Measurements from ENCODE around the gene WDR83. TPM values are rescaled to one million over a fixed set of nuclear protein-coding genes. Genes with fewer than 3 reads are reported as not detected.
"Not testable (repeated sequence)": the region's sequence is repeated elsewhere in the genome, so short reads cannot be mapped to it uniquely, and the experiment has no call there.

Gene WDR83
- total RNA-seq, 1 donor from 2014 or later, result 16.3 TPM

GRCh38 chr19:12711187-12711586 is 44.6 kb downstream of the WDR83 start:
- H3K36me3 Mint-ChIP-seq (ENCODE audit: unreplicated experiment), result no peaks in the 10 kb centered on the region
- no peak overlapping the region for H3K27ac Mint-ChIP-seq (ENCODE audit: unreplicated experiment)
- H3K4me3 Mint-ChIP-seq (ENCODE audit: unreplicated experiment), result no peak overlapping the region
- H3K27me3 Mint-ChIP-seq (ENCODE audit: unreplicated experiment), result no peaks in the 10 kb centered on the region
- H3K4me1 Mint-ChIP-seq (ENCODE audit: low read depth, unreplicated experiment), result no peaks in the 10 kb centered on the region
- DNase-seq, result no peak
- TF ChIP-seq CTCF (IDR thresholded peaks at IDR 0.05; ENCODE audit: partially characterized antibody, unreplicated experiment), result no peak
- H3K9me3 Mint-ChIP-seq (ENCODE audit: unreplicated experiment), result no peaks in the 10 kb centered on the region

- not testable (repeated sequence) for H3K4me3 Mint-ChIP-seq (ENCODE audit: unreplicated experiment); H3K36me3 Mint-ChIP-seq (ENCODE audit: unreplicated experiment); H3K27me3 Mint-ChIP-seq (ENCODE audit: unreplicated experiment); H3K4me1 Mint-ChIP-seq (ENCODE audit: low read depth, unreplicated experiment); H3K9me3 Mint-ChIP-seq (ENCODE audit: unreplicated experiment)
- TF ChIP-seq CTCF (IDR thresholded peaks at IDR 0.05; ENCODE audit: partially characterized antibody, unreplicated experiment), result peak; percentile 40
- peak; percentile 61 for DNase-seq
- peak overlapping the region; percentile 57 for H3K27ac Mint-ChIP-seq (ENCODE audit: unreplicated experiment)
These were observed 45.5 kb downstream of the WDR83 start for GRCh38 chr19:12712077-12712476.

- not testable (repeated sequence) for H3K36me3 Mint-ChIP-seq (ENCODE audit: unreplicated experiment); H3K27ac Mint-ChIP-seq (ENCODE audit: unreplicated experiment); H3K4me1 Mint-ChIP-seq (ENCODE audit: low read depth, unreplicated experiment); H3K4me3 Mint-ChIP-seq (ENCODE audit: unreplicated experiment); H3K27me3 Mint-ChIP-seq (ENCODE audit: unreplicated experiment); DNase-seq; H3K9me3 Mint-ChIP-seq (ENCODE audit: unreplicated experiment)
These were observed 46.7 kb downstream of the WDR83 start for GRCh38 chr19:12713304-12713703.

GRCh38 chr19:12715102-12715501 is 48.5 kb downstream of the WDR83 start:
- DNase-seq, result no peak
- Mint-ChIP-seq H3K4me3 (ENCODE audit: unreplicated experiment) (no peak overlapping the region), H3K4me1 (ENCODE audit: low read depth, unreplicated experiment) (no peaks in the 10 kb centered on the region), H3K36me3 (ENCODE audit: unreplicated experiment) (no peaks in the 10 kb centered on the region), H3K27ac (ENCODE audit: unreplicated experiment) (no peak overlapping the region), H3K9me3 (ENCODE audit: unreplicated experiment) (peaks cover 5% of the 10 kb centered on the region), H3K27me3 (ENCODE audit: unreplicated experiment) (peaks cover 1% of the 10 kb centered on the region)
- TF ChIP-seq CTCF (IDR thresholded peaks at IDR 0.05; ENCODE audit: partially characterized antibody, unreplicated experiment), result no peak

DNA sequence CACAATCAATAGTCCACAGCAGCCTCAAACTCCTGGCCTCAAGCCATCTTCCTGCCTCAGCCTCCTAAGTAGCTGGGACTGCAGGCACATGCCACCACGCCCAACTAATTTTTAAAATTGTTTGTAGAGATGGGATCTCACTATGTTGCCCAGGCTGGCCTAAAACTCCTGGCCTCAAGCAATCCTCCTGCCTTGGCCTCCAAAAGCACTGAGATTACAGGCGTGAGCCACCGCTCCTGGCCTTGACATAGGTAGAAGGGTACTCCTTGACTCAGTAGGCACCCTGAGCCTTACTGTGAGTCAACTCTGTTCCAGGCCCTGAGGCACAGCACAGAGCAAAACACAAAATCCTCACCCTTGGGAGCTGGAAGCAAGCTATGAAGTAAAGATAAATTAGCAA is 49.3 kb downstream of the WDR83 start:
- Mint-ChIP-seq H3K4me3 (ENCODE audit: unreplicated experiment) (no peak overlapping the region), H3K4me1 (ENCODE audit: low read depth, unreplicated experiment) (peaks cover 3% of the 10 kb centered on the region), H3K27me3 (ENCODE audit: unreplicated experiment) (peaks cover 5% of the 10 kb centered on the region), H3K9me3 (ENCODE audit: unreplicated experiment) (peaks cover 8% of the 10 kb centered on the region), H3K27ac (ENCODE audit: unreplicated experiment) (peak overlapping the region; percentile 28), H3K36me3 (ENCODE audit: unreplicated experiment) (no peaks in the 10 kb centered on the region)
- DNase-seq, result no peak
- TF ChIP-seq CTCF (IDR thresholded peaks at IDR 0.05; ENCODE audit: partially characterized antibody, unreplicated experiment), result no peak

GRCh38 chr19:12720296-12720695 is 53.7 kb downstream of the WDR83 start:
- no peaks in the 10 kb centered on the region for H3K36me3 Mint-ChIP-seq (ENCODE audit: unreplicated experiment)
- DNase-seq, result no peak
- H3K27ac Mint-ChIP-seq (ENCODE audit: unreplicated experiment), result peak overlapping the region; percentile 97
- peak overlapping the region; percentile 98 for H3K4me3 Mint-ChIP-seq (ENCODE audit: unreplicated experiment)
- H3K9me3 Mint-ChIP-seq (ENCODE audit: unreplicated experiment), result peaks cover 28% of the 10 kb centered on the region
- H3K27me3 Mint-ChIP-seq (ENCODE audit: unreplicated experiment), result peaks cover 18% of the 10 kb centered on the region
- no peak for TF ChIP-seq CTCF (IDR thresholded peaks at IDR 0.05; ENCODE audit: partially characterized antibody, unreplicated experiment)
- H3K4me1 Mint-ChIP-seq (ENCODE audit: low read depth, unreplicated experiment), result peaks cover 6% of the 10 kb centered on the region

All from glutamatergic neuron (in vitro differentiated cells).